ENCODE measurements around the gene SLN. TPM values are rescaled to one million over a fixed set of nuclear protein-coding genes. Genes with fewer than 3 reads are reported as not detected.

Gene SLN
- total RNA-seq, 1 donor from 2014 or later, result 64.0 TPM

- intact Hi-C loops (cut with micrococcal nuclease), result no loop called here
- TF ChIP-seq CTCF (IDR thresholded peaks at IDR 0.05; ENCODE audit: borderline replicate concordance), result no peak
- H3K4me1 ChIP-seq, result no peaks in the 10 kb centered on the region
Measured at GRCh38 chr11:107665018-107665417, 46.8 kb downstream of the SLN start.

GRCh38 chr11:107661656-107662055 lies 50.2 kb downstream of the SLN start:
- no peaks in the 10 kb centered on the region for H3K36me3 ChIP-seq
- H3K4me3 ChIP-seq, result no peak overlapping the region
- H3K4me1 ChIP-seq, result no peaks in the 10 kb centered on the region
- peaks cover 17% of the 10 kb centered on the region for H3K27me3 ChIP-seq (ENCODE audit: low read depth)
- TF ChIP-seq CTCF (IDR thresholded peaks at IDR 0.05; ENCODE audit: borderline replicate concordance), result no peak
- DNase-seq, result no peak
- H3K9me3 ChIP-seq (replicated peaks), result no peaks in the 10 kb centered on the region
- intact Hi-C loops (cut with micrococcal nuclease), result no loop called here
- no peak overlapping the region for H3K27ac ChIP-seq (replicated peaks)

More at GRCh38 chr11:107665018-107665417, 46.8 kb downstream of the SLN start:
- no peaks in the 10 kb centered on the region for H3K9me3 ChIP-seq (replicated peaks)
- no peaks in the 10 kb centered on the region for H3K36me3 ChIP-seq
- H3K27ac ChIP-seq (replicated peaks), result no peak overlapping the region
- H3K4me3 ChIP-seq, result no peak overlapping the region
- no peak for DNase-seq
- H3K27me3 ChIP-seq (ENCODE audit: low read depth), result peaks cover 12% of the 10 kb centered on the region

- Histone ChIP-seq H3K4me1 (no peaks in the 10 kb centered on the region), H3K36me3 (no peaks in the 10 kb centered on the region), H3K4me3 (no peak overlapping the region), H3K27ac (replicated peaks) (no peak overlapping the region), H3K9me3 (replicated peaks) (no peaks in the 10 kb centered on the region), H3K27me3 (ENCODE audit: low read depth) (peaks cover 12% of the 10 kb centered on the region)
- intact Hi-C loops (cut with micrococcal nuclease), result no loop called here
- no peak for DNase-seq
- no peak for TF ChIP-seq CTCF (IDR thresholded peaks at IDR 0.05; ENCODE audit: borderline replicate concordance)
Measured at GRCh38 chr11:107660066-107660465, 51.8 kb downstream of the SLN start.

- no peak for DNase-seq
- no peaks in the 10 kb centered on the region for H3K4me1 ChIP-seq
- H3K4me3 ChIP-seq, result no peak overlapping the region
- intact Hi-C loops (cut with micrococcal nuclease), result no loop called here
- H3K36me3 ChIP-seq, result no peaks in the 10 kb centered on the region
- TF ChIP-seq CTCF (IDR thresholded peaks at IDR 0.05; ENCODE audit: borderline replicate concordance), result no peak
- H3K27ac ChIP-seq (replicated peaks), result no peak overlapping the region
- H3K9me3 ChIP-seq (replicated peaks), result no peaks in the 10 kb centered on the region
- peaks cover 10% of the 10 kb centered on the region for H3K27me3 ChIP-seq (ENCODE audit: low read depth)
Measured at GRCh38 chr11:107659310-107659709, 52.5 kb downstream of the SLN start.

Other genes starting within 250 kb of the SLN start
- 6.7 TPM for gene ALKBH8, start 146.3 kb downstream of the SLN start, total RNA-seq
- 2.3 TPM for gene ELMOD1, start 120.9 kb downstream of the SLN start, total RNA-seq
- 1.0 TPM for gene SLC35F2, start 146.7 kb upstream of the SLN start, total RNA-seq
- 0.52 TPM for gene RAB39A, start 216.4 kb upstream of the SLN start, total RNA-seq

All from left ventricle myocardium inferior (tissue), 1 donor.